HG03045 (cell line): ENCODE results near the gene DBF4B.

Experiments used
- ATAC-seq: cut with Tn5 transposase; IDR thresholded peaks from one replicate; pipeline ENCODE4 v1.9.1; 2021; ENCODE audit warnings: mild to moderate bottlenecking, moderate library complexity; ENCODE audit not compliant: unreplicated experiment

DBF4B gene

DNA sequence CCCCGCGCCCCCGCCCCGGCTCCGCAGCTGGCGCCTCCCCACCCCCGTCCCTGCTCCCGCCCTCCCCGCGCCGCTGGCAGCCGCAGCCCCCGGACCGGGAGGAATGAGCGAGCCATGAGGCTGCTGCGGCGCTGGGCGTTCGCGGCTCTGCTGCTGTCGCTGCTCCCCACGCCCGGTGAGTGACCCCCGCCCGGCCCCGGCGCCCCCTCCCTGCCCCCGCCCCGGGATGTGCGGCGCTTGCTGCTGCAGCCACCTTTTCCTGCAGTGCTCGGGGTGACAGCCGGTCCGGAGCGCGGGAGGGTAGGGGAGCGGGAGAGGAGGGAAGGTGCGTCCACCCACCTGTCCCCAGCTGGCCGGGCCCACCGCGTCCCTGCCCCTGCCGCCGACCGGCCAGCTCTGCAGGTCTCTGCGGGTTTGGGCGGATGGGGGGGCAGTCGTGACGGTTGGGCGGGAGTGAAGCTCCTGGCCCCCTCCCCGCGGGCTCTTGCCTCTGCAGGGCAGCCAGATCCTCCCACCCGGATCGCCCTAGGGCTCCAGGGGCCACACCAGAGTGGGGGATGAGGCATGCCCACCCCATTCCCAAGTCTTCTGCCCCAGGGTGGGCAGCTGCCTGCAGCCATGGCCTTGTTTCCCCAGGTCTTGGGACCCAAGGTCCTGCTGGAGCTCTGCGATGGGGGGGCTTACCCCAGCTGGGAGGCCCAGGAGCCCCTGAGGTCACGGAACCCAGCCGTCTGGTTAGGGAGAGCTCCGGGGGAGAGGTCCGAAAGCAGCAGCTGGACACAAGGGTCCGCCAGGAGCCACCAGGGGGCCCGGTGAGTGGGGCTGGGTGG lies 50.8 kb downstream of the DBF4B start:
- ATAC-seq, result no peak

- no peak for ATAC-seq
Observed at GRCh38 chr17:44759916-44760243, 51.4 kb downstream of the DBF4B start.

DNA sequence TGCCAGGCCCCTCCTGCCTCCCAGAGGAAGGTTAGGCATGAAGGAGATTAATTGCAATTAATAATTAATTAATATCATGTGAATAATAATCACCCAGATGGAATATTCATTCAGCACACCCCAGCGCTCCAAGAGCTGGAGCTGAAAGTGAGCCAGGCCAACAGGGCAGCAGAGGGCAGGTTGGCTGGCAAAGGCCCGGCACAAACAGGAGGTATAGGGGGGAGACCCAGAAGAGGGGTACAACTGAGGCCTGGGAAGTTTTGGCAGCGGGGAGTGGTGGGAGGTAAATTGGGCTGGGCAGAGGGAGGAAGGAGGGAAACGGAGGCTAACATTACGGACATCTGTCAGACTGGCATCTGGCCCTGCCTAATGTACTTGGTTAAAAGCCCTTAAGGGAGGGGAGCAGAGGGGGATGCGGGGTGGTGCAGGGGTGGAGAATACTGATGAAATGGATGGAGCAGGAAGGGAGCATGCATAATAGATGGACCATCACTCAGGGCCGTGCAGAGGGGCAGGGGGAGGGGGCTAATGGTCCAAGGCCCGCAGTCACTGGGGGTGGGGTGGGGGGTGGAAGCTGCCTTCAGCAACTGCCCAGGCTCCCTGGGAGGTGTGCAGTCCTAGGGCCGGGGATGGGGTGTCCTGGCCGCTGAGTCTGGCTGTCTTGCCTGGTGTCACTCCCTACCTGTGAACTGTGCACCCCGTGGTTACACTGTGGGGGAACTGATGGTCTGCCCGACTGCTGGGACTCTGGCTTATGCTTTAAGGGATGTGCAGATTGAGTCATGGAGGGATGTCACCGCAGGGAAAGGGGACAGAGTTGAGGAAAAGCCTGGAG lies 52.2 kb downstream of the DBF4B start:
- no peak for ATAC-seq

DNA sequence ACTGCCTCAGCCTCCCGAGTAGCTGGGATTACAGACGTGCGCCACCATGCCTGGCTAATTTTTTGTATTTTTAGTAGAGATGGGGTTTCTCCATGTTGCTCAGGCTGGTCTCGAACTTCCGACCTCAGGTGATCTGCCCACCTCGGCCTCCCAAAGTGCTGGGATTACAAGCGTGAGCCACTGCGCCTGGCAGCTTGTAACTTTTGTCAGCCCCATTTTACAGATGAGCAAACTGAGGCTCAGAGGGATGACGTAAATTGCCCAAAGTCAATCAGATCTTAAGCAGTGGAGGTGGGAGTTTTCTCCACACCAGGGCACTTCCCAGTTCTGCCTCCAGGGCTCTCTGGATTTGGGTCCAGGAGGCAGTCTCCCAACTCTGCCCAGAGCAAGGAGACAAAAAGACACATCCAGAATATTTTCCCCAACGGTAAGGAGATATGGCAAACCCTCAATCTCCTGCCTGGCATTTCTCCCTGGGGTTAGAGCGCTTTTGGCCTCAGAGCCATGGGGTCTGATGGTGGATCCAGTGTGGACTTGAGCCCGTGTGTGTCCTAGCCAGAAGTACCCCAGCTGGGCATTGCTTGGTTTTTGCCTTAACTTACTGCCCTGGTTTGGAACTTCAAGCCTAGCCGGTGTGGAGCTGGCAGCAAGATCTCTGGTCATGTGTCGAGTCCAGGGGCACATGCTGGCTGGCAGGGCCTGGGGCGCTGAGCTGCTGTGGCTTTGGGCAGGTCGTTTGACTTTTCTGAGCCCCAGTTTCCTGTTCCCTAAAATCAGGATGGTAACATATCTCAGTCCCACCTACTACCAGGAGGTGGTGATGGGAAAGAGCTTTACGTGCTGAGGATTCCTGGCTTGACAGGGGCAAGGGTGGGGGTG lies 53.7 kb downstream of the DBF4B start:
- no peak for ATAC-seq

DNA sequence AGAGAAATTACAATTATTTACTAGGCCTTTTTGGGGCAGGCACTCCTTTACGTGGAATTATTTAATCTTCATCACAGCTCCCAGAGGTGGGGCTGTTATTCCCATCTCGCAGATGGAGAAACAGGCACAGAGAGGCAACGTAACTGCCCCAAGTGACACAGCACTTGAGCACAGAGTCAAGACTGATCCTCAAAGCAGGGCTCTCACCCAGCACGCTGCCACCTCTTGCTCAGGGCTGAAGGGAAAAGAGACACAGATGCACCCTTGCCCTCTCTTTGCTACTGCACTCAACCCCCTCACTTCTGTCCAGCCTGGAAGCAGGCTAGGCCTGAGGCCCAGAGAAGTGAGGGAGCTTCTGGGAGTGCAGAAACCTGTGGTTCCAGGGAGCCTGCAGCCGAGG lies 54.7 kb downstream of the DBF4B start:
- no peak for ATAC-seq

DNA sequence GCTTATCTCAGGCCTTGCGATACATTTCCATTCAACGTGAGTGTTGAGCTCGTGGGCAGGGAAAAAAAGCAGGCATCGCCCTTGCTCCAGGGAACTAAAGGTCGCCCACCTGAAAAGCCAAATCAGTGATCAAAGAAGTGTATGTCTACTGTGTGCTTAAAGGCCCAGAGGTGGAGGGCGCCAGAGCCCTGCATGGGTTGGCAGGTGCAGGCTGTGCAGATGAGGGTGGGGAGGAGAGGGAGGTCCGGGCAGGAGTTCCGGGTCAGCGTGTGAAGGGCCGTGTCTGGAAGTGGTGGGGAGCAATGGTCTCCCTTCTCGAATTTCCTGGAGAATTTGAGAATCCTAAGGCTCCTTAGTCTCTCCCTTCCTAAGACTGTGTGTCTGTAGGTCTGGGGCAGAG lies 57.5 kb downstream of the DBF4B start:
- no peak for ATAC-seq

GRCh38 chr17:44766409-44767038 lies 58.1 kb downstream of the DBF4B start:
- no peak for ATAC-seq

- ATAC-seq, result no peak
Observed at GRCh38 chr17:44767493-44767892, 59.0 kb downstream of the DBF4B start.

DNA sequence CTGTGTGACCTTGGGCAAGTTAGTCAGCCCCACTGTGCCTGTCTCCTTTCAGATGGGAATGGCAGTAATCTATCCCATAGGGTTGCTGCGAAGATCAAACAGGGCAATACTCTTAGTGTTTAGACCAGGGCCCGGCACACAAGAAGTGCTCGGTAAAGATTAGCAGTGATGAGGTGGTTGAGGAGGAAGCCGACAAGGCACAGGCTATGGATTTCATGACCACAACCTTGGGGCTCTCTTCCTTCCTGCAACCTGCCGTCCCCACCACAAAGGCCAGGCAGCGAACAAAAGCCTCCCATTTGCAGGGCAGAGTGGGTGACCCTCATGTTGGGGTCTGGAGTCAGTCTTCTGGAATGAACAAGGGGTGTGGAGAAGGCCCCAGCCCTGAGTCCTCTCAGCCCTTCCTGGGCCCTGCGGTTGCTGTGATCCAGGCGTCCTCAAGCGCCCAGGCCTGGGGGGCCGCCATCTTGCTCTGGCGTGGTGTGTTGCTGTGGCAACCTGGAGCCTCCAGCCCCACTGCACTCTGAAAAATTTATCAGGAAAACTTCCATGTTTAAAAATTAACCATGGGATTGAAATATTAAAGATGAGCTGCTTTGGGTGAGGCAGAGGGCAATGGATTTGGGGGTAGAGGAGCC lies 60.2 kb downstream of the DBF4B start:
- ATAC-seq, result no peak

DNA sequence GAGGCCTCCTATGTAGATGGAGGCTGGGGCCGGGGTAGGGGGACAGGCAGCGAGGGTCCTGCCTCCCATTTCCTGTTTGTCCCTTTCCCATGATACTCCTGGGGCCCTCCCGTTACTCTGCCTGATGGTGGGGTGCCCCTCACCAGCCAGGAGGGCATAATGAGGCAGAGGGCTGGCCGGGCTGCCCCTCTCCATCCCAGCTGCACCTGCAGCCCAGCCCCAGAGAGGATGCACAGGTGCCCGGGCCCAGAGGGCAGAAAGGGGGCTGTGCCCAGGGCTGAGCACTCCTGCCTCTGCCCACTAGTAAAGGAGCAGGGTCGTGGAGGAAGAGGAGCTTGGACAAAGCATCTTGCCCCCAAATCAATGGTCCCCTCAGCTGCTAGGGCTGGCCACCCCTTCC lies 60.8 kb downstream of the DBF4B start:
- ATAC-seq, result no peak

GRCh38 chr17:44769647-44770084 lies 61.2 kb downstream of the DBF4B start:
- no peak for ATAC-seq

DNA sequence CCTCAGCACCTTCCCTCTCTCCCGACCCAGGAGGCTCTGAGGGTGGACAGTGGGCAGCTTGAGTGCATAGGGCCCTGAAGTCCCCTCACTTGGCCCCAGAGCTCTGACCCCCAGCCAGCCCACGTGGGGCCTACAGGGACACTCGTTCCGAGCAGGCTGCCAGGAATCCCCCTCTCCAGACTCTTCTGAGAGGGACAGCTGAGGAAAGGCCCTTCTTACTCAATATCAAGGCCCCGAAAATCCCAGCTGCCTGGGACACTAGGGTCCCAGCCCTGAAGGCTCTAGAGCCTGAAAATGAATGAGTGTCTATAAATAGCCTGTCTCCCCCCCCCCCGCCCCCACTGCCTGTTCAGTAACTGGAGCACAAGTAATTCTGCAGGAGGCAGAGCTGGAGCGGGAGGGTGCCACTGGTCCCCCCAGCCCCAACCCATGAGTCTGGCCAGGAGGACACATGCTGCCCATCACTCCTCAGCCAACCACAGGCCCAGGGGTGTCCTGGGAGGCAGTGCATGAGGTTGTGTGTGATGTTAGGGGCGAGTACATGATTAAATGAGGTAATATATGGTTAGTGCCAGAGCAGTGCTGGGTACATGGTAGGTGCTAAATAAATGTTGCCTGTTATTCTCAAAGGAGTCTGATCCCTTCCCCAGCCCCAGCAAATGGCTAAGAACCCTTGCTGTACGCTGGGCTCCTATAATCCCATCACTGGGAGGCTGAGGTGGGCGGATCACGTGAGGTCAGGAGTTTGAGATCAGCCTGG lies 61.9 kb downstream of the DBF4B start:
- ATAC-seq, result no peak

- no peak for ATAC-seq
Observed at GRCh38 chr17:44772308-44773045, 64.0 kb downstream of the DBF4B start.

DNA sequence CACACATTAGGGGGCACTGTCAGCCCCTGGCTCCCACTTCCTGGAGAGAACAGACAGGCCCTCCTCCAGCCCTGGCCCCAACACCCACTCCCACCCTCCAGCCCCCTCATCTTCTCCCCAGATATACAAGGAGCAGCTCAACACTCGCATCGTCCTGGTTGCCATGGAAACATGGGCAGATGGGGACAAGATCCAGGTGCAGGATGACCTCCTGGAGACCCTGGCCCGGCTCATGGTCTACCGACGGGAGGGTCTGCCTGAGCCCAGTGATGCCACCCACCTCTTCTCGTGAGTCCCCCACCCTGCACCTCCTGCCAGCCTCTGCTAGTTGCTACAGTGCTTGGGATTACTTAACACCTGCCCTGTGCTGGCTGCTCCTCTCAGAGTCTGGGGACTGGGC lies 64.7 kb downstream of the DBF4B start:
- ATAC-seq, result no peak

- peak; percentile 37 for ATAC-seq
Observed at GRCh38 chr17:44774271-44775135, 66.0 kb downstream of the DBF4B start.

- peak; percentile 85 for ATAC-seq
Observed at GRCh38 chr17:44775136-44775837, 66.8 kb downstream of the DBF4B start.
